ENCODE data around the gene CCDC3.

- TF ChIP-seq CTCF (IDR thresholded peaks at IDR 0.05; ENCODE audit: low read length): no peak
- TF ChIP-seq EZH2 (IDR thresholded peaks at IDR 0.05; ENCODE audit: borderline replicate concordance, low read length): no peak
These were observed 59.5 kb downstream of the CCDC3 start for GRCh38 chr10:12941966-12942365.

All from OCI-LY1 (cell line).